HEK293T (cell line): ENCODE results near the gene CRABP2.

Experiments used
- BHLHE40 ChIP-seq: fragments of 450-650 bp; IDR thresholded peaks from 2 replicates; pipeline ENCODE4 v1.6.1; 2016; ENCODE audit warnings: mild to moderate bottlenecking, moderate library complexity, borderline replicate concordance
- ELF4 ChIP-seq: fragments of 450-650 bp; IDR thresholded peaks from 2 replicates; pipeline ENCODE4 v1.6.1; 2017; ENCODE audit warnings: antibody characterized with exemption
- FOXA1 ChIP-seq: fragments of 450-650 bp; IDR thresholded peaks from 2 replicates; pipeline ENCODE4 v1.6.1; 2016; ENCODE audit warnings: mild to moderate bottlenecking
- FOXM1 ChIP-seq: fragments of 450-650 bp; IDR thresholded peaks from 2 replicates; pipeline ENCODE4 v1.6.1; 2017; ENCODE audit warnings: mild to moderate bottlenecking, borderline replicate concordance
- LEF1 ChIP-seq: fragments of 450-650 bp; IDR thresholded peaks from 2 replicates; pipeline ENCODE4 v1.6.1; 2017; ENCODE audit warnings: mild to moderate bottlenecking, borderline replicate concordance
- NFRKB ChIP-seq: fragments of 450-650 bp; IDR thresholded peaks from 2 replicates; pipeline ENCODE4 v1.6.1; 2016; ENCODE audit warnings: mild to moderate bottlenecking, moderate library complexity
- SP1 ChIP-seq: fragments of 450-650 bp; IDR thresholded peaks from 2 replicates; pipeline ENCODE4 v1.6.1; 2017
- TARDBP ChIP-seq: fragments of 450-650 bp; IDR thresholded peaks from 2 replicates; pipeline ENCODE4 v1.6.1; 2016

- no peak for TF ChIP-seq FOXA1
- no peak for TF ChIP-seq BHLHE40
- no peak for TF ChIP-seq FOXM1
- no peak for TF ChIP-seq SP1
- TF ChIP-seq ELF4: no peak
- TF ChIP-seq TARDBP: no peak
- no peak for TF ChIP-seq NFRKB
- TF ChIP-seq LEF1: no peak
Measured at GRCh38 chr1:156711011-156711817, 5.8 kb upstream of the CRABP2 start.
